Activated CD8-positive, alpha-beta memory T cell treated with anti-CD3 and anti-CD28 coated beads, Interleukin-2, amount 50 U/mL, for 24 hours (primary cell): Measurements from ENCODE around the gene C9orf43.
"Not testable (repeated sequence)": the region's sequence is repeated elsewhere in the genome, so short reads cannot be mapped to it uniquely, and the experiment has no call there.

Experiments used
- DNase-seq: peaks from one replicate; pipeline ENCODE4 v3.0.0-alpha.2; 2020; ENCODE audit errors: extremely low read depth

C9orf43 gene

DNA sequence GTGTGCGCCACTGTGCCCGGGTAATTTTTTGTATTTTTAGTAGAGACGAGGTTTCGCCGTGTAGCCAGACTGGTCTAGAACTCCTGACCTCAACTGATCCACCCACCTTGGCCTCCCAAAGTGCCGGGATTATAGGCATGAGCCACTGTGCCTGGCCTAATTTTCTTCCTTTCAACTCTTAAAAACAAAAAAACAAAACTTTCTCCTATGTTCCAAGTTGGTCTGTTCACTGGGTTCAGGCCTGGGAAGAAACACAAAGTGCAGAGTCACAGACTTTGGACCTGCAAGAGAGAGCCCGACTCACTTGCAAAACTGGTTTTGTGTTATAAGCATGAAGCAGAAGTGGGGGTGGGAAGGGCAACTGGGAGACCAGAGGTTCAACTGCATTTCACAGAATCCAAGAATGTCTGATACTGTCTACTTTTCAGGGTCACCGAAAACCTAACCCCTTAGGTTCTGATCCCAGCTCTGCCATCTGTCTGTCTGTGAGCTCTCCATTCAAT lies 28.6 kb upstream of the C9orf43 start:
- DNase-seq = no peak

DNA sequence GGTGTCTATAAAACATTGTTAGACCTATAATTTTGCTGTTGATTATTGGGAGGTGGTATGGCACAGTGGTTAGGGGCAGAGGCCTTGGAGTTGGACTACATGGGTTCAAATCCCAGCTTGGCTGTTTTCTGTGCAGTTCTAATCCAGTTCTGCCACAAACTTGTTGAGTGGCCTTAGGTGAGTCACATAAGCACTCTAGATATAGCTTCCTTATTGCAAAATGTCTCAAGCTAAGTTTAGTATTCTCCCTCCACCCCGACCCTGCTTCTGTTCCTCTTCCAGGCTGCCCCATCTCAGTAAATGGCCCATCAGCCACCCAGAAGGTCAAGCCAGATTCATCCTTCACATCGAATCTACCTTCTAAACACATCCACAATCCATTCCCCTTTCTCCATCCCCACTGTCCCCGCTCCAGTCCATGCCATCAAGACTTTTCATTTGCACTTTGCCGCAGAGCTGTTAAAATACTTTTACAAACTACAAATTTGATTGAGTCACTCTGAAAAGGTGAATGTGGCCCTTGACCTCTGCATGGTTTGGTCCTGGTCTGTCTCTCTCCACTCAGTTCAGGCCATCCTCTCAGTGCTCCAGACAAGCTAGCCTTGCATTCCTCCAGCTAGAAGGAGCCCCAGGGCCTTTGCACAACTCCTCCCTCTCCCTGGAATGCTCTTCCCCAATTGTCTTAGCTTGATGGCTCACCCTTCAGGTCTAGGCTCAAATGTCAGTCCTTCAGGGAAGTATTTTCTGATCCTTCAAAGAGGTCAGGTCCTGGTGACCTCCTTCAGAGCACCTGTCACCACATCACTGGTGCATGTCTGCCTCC lies 23.8 kb upstream of the C9orf43 start:
- DNase-seq = no peak

DNA sequence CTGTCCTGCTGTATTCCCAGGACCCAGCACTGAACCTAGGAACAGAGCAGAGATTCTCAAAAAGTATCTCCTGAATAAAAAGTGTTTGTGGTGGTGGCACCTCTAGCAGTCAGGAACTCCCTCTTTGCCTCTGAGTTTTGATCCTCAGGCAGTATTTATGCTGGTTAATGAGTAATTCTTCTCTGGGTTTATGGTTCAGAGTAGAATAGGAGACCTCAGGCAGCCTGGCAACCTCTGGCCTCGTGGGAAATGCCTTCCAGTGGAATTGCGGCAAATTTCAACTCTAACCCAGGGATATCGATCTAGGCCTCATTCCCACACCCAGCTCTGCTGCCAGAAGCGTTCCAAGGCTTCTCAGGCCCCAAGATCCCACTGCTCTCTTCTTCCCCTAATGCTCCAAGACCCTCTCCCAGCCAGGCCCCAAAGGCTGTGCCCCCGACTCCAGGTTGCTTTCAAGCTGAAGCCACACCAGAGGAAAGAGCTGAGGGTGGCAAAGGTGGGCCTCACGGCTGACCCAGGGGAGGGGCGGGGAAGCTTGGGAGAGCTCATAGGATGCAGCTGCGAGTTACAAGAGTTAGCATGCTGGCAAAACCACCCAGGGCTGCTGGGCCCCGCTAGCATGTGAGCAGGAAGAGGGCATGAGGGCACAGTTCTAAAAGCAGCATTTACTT lies 22.9 kb upstream of the C9orf43 start:
- no peak for DNase-seq

DNA sequence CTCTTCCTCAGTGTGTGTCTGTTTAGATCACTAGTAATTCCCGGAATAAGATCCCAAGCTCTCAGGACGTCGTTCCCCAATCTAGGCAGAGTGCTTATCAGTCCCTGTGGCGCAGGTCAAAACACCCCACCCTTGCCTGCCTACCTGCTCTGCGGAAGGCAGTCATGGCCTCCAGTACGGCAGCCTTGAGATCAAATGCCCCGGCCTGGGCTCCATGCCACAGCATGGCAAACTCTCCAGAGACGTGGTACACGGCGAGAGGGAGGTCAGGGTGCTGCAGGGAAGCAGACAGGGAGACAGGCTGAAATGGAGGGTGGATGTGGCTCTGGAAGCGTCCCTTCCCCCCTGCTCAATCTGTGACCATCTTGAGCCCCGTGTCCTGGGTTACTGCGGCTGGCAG lies 21.7 kb upstream of the C9orf43 start:
- DNase-seq = no peak

DNA sequence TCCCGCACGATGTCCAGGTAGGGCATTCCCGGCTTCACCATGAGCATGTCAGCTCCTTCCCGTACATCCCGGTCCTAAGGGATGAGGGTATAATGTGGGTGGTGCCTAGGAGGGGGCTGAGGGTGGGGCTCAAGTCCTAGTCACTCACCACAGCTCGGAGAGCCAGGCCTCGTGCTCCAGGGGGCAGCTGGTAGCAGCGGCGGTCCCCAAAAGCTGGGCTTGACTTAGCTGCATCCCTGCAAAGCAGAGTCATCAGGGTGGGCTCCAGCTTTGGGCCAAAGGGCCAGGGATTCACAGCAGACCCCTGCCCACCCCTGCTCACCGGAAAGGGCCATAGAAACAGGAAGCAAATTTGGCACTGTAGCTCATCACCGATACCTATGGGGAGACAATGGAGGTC lies 21.1 kb upstream of the C9orf43 start:
- no peak for DNase-seq

DNA sequence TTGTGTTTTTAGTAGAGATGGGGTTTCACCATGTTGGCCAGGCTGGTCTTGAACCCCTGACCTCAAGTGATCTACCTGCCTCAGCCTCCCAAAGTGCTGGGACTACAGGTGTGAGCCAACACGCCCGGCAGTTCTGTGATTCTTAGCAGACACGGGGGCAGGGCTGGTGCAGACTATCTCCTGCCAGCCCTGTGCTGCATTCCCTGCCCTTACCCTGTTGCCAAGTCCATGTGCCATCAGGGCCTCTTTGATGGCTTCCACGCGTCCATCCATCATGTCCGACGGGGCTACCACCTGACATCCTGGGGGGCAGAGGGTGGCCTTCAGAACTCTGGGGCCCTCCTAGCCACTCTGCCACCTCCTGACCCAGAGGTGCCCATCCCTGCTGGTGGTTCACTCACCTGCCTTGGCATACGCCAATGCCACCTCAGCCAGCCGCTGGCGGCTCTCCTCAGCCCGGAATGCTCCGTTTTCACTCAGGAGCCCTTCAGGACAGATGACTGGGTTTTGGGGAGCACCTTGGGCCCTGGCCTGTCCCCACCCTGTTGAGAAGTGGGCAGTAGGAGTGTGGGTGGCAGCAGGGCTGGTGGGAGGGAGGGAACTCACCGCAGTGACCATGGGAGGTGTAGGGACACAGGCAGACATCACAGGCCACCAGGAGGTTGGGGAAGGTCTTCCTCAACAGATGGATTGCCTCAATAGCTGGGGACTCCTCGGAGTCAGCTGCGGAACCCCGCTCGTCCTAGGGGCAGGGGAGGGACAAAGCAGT lies 20.2 kb upstream of the C9orf43 start:
- no peak for DNase-seq

DNA sequence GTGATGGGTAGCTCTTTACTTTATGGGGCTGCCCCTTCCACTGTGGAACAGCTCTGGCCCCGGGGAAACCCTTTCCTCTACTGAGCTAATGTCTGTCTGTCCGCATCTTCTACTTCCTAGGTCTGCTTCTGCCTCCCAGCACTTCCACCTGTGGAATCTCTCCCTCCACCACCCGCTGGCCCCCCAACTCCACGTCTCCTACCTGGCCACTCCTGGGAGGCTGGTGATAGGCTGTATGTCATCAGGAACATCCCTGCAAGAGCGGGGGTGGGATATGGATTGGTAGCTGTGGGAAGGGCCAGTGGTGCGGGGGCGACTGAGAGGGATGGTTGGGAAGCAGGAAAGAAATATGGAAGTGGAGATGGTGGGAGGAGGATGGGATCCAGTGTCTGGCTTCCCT lies 18.6 kb upstream of the C9orf43 start:
- no peak for DNase-seq

DNA sequence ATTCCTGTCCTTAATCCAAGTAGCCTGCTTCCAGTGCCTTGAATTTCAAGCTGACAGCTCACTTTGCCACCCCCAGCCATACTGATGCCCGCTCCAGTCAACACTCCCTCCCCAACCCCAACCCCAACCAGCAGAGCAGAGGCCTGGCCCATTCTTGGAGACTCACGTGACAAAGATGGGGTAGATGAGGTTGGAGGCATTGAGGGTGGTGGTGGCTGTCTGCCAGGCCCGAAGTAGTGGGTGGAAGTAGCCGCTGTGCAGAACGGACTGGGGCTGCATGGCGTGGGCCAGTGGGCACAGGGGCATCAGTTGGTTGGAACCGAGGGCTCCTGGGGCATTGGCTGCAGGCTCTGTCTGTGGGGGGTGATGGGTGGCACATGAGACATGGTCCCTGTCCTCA lies 17.3 kb upstream of the C9orf43 start:
- DNase-seq = no peak

DNA sequence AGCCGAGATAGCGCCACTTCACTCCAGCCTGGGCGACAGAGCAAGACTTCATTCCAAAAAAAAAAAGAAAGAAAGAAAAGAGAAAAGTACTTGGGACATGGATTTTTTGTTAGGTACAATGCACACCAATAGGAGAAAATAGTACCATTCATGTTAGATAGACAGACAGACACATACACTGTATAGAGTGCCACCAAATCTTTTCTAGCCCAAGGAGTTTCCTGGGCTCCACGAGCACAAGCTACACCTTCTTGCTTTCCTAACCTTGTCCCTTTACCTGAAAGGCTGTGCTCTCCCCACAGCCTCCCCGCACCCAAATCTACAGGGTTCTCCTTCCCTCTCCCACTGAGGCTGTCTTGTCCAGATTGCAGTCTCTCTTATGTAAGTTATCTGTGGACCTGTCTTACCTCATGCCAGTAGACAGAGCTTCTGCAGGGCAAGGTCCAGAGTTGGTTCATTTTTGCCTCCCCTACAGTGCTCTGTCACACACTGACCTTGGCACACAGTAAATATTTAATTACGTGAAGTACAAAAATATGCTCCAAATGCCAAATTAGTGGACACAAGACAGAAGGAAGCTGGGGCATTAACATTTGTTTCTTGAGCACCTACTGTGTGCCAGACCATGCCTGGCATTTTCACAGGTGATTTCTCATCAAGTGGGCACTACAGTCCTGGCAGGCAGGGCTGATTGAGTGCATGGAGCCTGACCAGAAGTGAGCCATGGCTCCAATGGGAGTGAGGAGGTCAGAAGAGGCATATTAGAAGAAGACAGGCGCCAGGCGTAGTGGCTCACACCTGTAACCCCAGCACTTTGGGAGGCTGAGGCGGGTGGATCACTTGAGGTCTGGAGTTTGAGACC lies 15.3 kb upstream of the C9orf43 start:
- DNase-seq = no peak

DNA sequence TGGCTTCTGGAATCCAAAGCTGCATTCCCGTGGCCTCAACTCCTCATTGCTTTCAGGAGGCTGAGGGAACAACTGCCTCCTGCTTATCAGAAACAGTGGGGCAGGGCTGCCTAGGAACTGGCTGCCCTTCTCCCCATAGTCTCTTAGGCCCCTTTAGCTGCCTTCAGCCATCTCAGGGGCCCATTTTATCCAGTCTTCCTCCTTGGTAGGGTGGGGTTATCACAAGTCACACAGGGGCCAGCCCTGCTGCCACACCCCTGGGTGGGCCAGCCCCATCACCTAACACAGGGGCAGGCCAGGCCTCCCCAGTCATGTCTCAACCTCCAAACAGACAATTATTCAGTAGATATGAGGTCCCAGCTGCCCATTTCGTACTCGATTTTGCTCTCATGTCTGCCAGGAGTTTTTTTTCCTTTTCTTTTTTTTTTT lies 13.3 kb upstream of the C9orf43 start:
- DNase-seq = no peak

DNA sequence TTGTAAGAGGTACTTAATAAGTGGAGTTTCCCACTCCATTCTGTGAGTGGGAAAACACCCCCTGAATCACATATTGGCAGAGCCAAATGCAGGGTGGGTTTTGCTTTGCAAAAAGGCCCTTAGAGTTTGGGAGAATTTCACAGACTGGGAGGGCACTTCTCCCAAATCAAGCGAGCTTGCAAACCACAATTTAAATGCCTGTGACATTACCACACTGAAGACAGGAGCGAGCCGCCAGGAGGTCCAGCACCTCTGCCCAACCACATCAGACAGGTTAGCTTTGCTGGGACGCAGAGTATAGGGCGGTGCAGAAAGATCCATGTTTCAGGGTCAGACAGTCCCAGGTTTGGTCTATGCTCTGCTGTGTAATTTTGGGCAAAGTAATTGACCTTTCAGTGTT lies 11.8 kb upstream of the C9orf43 start:
- DNase-seq = no peak

DNA sequence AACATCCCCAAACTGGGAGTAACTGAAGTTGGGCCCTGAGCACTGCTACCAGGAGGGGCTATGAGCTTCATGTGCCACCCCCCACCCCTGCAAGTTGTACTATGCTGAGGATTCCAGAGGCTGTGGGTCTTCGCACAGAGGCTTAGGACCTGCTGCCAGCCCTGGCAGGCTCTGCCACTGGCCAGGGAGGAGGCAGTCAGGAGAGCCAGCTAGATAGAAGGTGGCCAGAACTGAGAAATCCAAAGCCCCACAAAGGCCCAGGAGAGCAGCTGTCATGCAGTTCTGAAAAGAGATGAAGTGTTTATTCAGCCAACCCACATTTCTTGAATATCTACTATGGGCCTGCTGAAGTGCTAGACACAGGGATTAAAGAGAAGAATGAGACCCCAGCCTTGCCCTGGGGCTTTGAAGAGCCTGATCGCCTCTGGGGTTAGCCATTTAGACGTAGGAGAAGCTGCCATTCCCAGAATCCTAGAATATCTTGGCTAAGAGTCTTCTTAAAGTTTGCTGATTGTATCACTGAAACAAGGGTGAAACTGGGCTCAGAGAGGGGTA lies 10.8 kb upstream of the C9orf43 start:
- no peak for DNase-seq

DNA sequence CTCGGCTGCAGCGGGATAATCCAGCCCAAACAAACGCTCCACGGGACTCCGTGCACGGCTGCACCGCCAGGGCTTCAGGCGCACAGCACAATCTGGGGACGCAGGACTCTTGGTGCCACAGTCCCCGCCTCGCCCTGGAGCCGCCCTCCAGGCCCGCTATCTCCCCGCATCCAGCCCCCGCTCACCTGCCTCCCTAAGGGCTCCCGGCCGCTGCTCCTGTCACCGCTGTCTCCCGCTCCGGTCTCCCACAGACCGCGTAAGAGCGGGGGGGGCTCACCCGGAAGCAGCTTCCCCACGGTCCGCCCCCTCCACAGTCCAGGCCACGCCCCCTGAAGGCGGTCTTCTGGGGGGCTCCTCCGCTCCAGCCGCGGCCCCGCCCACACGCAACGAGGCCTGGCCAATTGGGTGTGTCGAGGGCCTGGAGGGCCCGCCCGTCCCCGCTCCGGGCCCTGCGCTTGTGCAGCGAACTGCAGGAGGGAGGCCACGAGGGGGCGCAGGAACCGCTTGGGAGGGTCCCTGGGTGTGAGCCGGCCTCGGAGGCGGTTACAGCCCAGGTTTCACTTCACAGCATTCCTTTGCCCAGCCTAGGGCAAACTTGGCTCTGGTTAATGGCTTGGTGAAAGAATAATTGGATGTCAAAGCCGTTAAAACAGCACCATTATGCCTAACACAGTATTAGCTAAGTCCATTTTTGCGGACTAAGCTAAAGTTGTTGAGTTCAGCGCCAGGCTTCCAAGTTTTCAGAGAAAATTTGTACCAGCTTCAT lies 9.3 kb upstream of the C9orf43 start, which contains the start of gene ALAD:
Gene ALAD, minus strand, starts transcription at position 258 of the 766 bp plus-strand sequence. CDS start 7,725 bp downstream, outside the sequence.
- DNase-seq = peak; percentile 96

DNA sequence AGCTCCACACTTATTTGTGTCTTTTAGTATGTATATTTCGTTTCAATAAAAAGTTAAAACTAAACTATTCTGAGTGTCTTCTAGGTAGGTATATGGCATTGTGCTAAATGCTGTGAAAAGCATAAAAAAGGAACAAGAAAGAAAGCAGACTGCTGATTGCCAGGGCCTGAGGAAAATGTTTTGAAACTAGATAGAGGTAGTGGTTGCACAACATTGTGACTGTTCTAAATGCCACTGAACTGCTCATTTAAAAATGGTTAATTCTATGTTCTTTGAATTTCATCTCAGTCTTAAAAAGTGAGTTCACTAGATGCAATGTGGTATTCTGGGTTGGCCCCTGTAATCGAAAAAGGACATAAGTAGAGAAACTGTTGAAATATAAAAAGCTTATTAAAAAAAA lies 6.9 kb upstream of the C9orf43 start:
- DNase-seq = no peak

DNA sequence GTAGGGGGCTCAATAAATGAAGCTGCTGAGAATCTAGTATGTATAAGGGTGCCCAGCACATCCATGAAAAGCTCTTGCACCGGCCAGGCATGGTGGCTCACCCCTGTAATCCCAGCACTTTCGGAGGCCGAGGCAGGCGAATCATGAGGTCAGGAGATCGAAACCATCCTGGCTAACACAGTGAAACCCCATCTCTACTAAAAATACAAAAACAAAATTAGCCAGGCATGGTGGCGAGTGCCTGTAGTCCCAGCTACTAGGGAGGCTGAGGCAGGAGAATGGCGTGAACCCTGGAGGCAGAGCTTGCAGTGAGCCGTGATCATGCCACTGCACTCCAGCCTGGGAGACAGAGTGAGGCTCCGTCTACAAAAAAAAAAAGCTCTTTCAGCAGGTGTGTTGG lies 4.2 kb upstream of the C9orf43 start:
- DNase-seq = not testable (repeated sequence)

DNA sequence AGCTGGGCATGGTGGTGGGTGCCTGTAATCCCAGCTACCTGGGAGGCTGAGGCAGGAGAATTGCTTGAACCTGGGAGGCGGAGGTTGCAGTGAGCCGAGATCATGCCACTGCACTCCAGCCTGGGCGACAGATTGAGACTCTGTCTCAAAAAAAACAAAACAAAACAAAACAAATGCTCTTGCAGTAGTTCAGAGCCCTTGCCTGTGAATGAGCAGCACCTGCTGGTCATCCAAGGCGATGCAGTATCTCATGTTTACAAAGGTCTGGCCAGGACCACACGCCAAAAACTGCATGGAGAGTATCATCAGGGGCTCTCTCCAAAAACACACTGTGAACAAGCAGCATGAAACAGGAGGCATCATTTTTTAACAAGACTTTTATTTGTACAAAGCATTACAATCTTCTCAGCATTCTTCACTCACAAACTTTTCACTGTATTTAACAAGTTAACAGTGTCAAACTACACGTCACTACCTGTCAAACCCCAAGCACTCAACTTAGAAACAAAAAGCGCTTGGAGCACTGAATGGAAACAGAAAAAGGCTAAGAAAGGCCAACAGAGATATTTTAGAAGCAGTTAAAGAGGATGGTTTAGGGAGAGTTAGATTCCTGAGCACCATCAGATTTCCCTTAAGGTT lies 3.6 kb upstream of the C9orf43 start:
- DNase-seq = peak; percentile 17

DNA sequence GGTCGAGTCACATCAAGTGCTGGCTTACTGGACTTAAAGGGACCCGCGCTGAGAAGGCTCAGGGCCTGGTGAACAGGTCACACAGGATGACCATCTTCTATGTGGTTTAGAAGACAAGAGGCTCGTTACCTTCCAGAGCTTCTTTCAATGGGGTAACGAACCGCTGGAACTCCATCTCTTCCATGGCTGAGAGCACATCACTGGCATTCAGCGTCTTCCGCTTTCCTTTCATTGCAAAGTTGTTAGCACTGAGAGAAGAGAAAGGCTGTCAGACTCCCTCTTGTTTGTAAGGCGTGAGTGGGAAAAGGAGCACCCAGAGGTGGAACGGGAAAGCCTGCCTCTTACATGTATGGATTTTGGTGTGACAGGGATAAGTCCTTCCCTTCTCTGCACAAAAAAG lies 1.1 kb upstream of the C9orf43 start:
- no peak for DNase-seq

DNA sequence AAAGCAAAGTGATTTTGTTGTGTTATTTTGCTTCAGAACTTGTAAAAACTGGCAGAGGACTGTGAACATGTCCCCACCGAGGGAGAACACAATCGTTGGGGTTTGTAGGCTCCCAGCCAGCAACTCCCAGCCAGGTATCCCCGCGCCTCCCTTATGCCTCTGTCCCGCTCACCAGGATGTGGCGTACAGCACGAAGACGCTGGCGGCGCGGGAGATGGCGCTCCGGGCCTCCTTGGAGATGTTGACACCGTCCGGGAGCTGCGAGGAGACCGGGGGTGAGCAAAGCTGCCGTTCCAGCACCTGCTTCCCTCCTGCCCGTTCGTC lies 702 bp upstream of the C9orf43 start:
- no peak for DNase-seq

DNA sequence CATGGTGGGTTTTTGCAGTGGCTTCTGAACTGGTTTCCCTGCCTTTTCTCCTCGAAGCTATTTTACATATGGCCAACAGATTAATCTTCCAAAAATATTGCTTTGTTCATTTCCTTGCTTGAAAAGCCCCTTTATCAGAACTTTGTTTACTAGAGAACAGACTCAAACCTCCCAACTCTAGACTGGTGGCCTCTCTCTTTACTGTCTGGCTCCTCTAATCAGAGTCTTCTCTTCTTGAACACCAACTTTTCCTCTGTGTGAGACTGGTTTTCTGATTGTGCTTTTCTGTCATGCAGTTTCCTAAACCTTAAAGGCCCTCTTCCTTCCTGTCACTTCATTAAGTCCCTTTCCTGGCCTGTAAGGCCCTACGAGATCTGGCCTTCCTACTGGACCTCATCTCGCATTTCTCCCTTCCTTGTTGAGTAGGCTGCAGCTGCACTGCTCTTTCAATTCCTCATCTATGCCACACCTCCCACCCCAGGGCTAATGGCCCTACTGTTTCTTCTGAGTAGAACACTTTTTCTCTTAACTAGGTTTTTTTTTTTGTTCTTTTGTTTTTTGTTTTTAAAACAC lies 5.7 kb downstream of the C9orf43 start:
- DNase-seq = no peak

DNA sequence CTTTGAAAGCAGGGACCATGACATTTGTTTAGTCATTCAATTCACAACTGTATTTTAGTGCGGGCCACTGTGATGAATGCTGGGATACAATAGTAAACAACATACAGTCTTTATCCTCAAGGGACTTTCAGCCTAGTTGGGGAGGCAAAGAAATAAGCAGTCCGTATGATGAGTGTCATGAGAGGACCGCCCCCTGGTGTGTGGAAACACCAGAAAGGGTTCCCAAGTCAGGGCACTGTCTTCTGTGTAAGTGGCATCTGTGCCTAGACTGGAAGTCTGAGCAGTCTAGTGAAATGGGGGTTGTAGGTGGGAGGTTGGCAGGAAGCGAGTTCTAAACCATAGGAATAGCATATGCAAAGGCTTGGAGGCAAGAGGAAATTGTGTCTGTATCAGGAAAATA lies 6.8 kb downstream of the C9orf43 start:
- no peak for DNase-seq
